Stomach (tissue), 9 donors: ENCODE data around the gene CD300A. TPM values are rescaled to one million over a fixed set of nuclear protein-coding genes. Genes with fewer than 3 reads are reported as not detected.
A peak's percentile ranks its signal among the peaks of the same experiment; 100 is the strongest.

Experiments
- DNase-seq, 2 donors: peaks; one replicate each; pipeline versions ENCODE4 v3.0.0 to v3.0.0-alpha.2; 2013 to 2019
- H3K27ac ChIP-seq, 5 donors: fragments of 200-600 bp in 4 of 5; sonication (generic) in 4 of 5; one replicate each; pipeline ENCODE4 v1.5.1; 2013 to 2019; ENCODE audit warnings: mild to moderate bottlenecking in 1 of 5, moderate library complexity in 1 of 5
- H3K27me3 ChIP-seq, 3 donors: fragments of 200-600 bp; sonication (generic); one replicate each; pipeline ENCODE4 v1.5.1; 2017 to 2019; ENCODE audit warnings: mixed run types in 1 of 3
- H3K36me3 ChIP-seq, 4 donors: fragments of 200-600 bp; sonication (generic); 1 replicate in 3 of 4; 2 replicates in 1 of 4; pipeline ENCODE4 v1.5.1; 2016 to 2019
- H3K4me1 ChIP-seq, 4 donors: fragments of 200-600 bp; sonication (generic); one replicate each; pipeline ENCODE4 v1.5.1; 2016 to 2019
- H3K4me3 ChIP-seq, 4 donors: fragments of 200-600 bp; sonication (generic) in 3 of 4; one replicate each; pipeline ENCODE4 v1.5.1; 2016 to 2019; ENCODE audit warnings: mild to moderate bottlenecking in 1 of 4
- H3K9me3 ChIP-seq, 4 donors: fragments of 200-600 bp; sonication (generic); one replicate each; pipeline ENCODE4 v1.5.1; 2016 to 2019
- CTCF ChIP-seq, 7 experiments: fragments of 450-650 bp in 4 of 7; fragments of 200-600 bp in 3 of 7; sonication (generic) in 3 of 7; IDR thresholded peaks; one replicate each; pipeline ENCODE4 v1.5.1; 2016 to 2019; ENCODE audit warnings: antibody characterized with exemption in 7 of 7, control low read depth in 2 of 7, mild to moderate bottlenecking in 1 of 7
- EP300 ChIP-seq: sonication (generic); formaldehyde crosslinking; IDR thresholded peaks from one replicate; pipeline ENCODE4 v1.6.1; 2017; ENCODE audit warnings: antibody characterized with exemption
- POLR2A ChIP-seq, 4 donors: fragments of 450-650 bp; IDR thresholded peaks; one replicate each; pipeline ENCODE4 v1.6.1; 2016; ENCODE audit warnings: antibody characterized with exemption in 4 of 4, control low read depth in 2 of 4, mild to moderate bottlenecking in 1 of 4, moderate library complexity in 1 of 4
- POLR2AphosphoS5 ChIP-seq, 3 donors: sonication (generic); formaldehyde crosslinking; IDR thresholded peaks; one replicate each; pipeline ENCODE4 v1.6.1; 2016; ENCODE audit warnings: antibody characterized with exemption in 3 of 3
- WGBS, 5 donors: extraction: QIAGEN DNeasy Blood & Tissue Kit in 3 of 5; methylation state at CpG; one replicate each; pipeline versions ENCODE4 v1.1.5 to v1.1.7; 2013 to 2018; 5-methylcytosine and 5-hydroxymethylcytosine counted together
- intact Hi-C: fragments of 100-400 bp; cut with DNase I; formaldehyde crosslinking; loops from one replicate; pipeline ENCODE4 v1.15.1; 2023; ENCODE audit warnings: low total_unique reads
- polyA plus RNA-seq, 3 donors: library from polyadenylated mRNA; stranded (reverse); fragments of 200-250 nt; gene quantifications; one replicate each; pipeline ENCODE4 v1.2.3, GENCODE V29; 2013
- total RNA-seq, 5 donors: library from RNA; depleted of rRNA; stranded (reverse); fragments of >200 nt; gene quantifications; one replicate each; pipeline versions ENCODE4 v1.1.0 to v1.2.3, GENCODE V29; 2014 to 2016
- donor health status: healthy with polysubstance abuse.
- donor health status: Bipolar disorder and iron deficiency.
- donor health status: healthy.

CD300A gene
- total and polyA plus RNA-seq, 8 donors, result 1.8 to 8.0 (median 3.9) TPM; not detected in 2

GRCh38 chr17:74512624-74513091 is 46.2 kb downstream of the CD300A start:
- TF ChIP-seq POLR2A (IDR thresholded peaks at IDR 0.05), result no peak
- TF ChIP-seq EP300, result no peak
- TF ChIP-seq POLR2AphosphoS5 (IDR thresholded peaks at IDR 0.05), result no peak
- no peak for TF ChIP-seq CTCF (IDR thresholded peaks at IDR 0.05)
- intact Hi-C loops, result no loop called here
- Histone ChIP-seq H3K4me3 (no peak overlapping the region), H3K4me1 (no peaks in the 10 kb centered on the region), H3K27ac (peak overlapping the region in 1 of 5 donors; percentile 19), H3K9me3 (no peaks in the 10 kb centered on the region), H3K36me3 (no peaks in the 10 kb centered on the region), H3K27me3 (peaks cover 0 to 15% (median 0%) of the 10 kb centered on the region in 3 donors)
- peak in 1 of 2 donors; percentile 25 for DNase-seq
- 66 to 80% (median 74%) methylated on average over 7 of the region's 7 CpGs for WGBS, 5 donors

- Histone ChIP-seq H3K36me3 (no peaks in the 10 kb centered on the region), H3K9me3 (no peaks in the 10 kb centered on the region), H3K27me3 (peaks cover 0 to 15% (median 0%) of the 10 kb centered on the region in 3 donors), H3K27ac (no peak overlapping the region), H3K4me1 (no peaks in the 10 kb centered on the region), H3K4me3 (no peak overlapping the region)
- TF ChIP-seq CTCF (IDR thresholded peaks at IDR 0.05) (no peak), POLR2A (IDR thresholded peaks at IDR 0.05) (no peak)
- 19 to 99% (median 65%) methylated on average over 3 of the region's 3 CpGs for WGBS, 5 donors
- intact Hi-C loops, result no loop called here
- DNase-seq, result peak; percentile 25 to 60
Observed at GRCh38 chr17:74513987-74514631, 47.7 kb downstream of the CD300A start.

GRCh38 chr17:74514632-74515334 is 48.3 kb downstream of the CD300A start:
- Histone ChIP-seq H3K36me3 (no peaks in the 10 kb centered on the region), H3K27ac (no peak overlapping the region), H3K4me1 (no peaks in the 10 kb centered on the region), H3K9me3 (no peaks in the 10 kb centered on the region), H3K4me3 (no peak overlapping the region), H3K27me3 (peaks cover 0 to 15% (median 0%) of the 10 kb centered on the region in 3 donors)
- 86 to 95% (median 93%) methylated on average over 10 of the region's 10 CpGs for WGBS, 5 donors
- DNase-seq, result peak in 1 of 2 donors; percentile 25
- no peak for TF ChIP-seq CTCF (IDR thresholded peaks at IDR 0.05)
- TF ChIP-seq POLR2A (IDR thresholded peaks at IDR 0.05), result no peak
- TF ChIP-seq POLR2AphosphoS5 (IDR thresholded peaks at IDR 0.05), result no peak
- no peak for TF ChIP-seq EP300
- intact Hi-C loops, result no loop called here

GRCh38 chr17:74515941-74516340 is 49.5 kb downstream of the CD300A start:
- no peak overlapping the region for H3K4me3 ChIP-seq
- no peaks in the 10 kb centered on the region for H3K36me3 ChIP-seq
- H3K27me3 ChIP-seq, result peaks cover 0 to 15% (median 0%) of the 10 kb centered on the region in 3 donors
- no peaks in the 10 kb centered on the region for H3K9me3 ChIP-seq
- TF ChIP-seq POLR2AphosphoS5 (IDR thresholded peaks at IDR 0.05), result no peak
- TF ChIP-seq POLR2A (IDR thresholded peaks at IDR 0.05), result no peak
- no peak for TF ChIP-seq EP300
- no peak for TF ChIP-seq CTCF (IDR thresholded peaks at IDR 0.05)
- WGBS, 5 donors, result 71 to 78% (median 74%) methylated on average over 4 of the region's 4 CpGs
- intact Hi-C loops, result no loop called here
- H3K4me1 ChIP-seq, result no peaks in the 10 kb centered on the region
- no peak overlapping the region for H3K27ac ChIP-seq
- DNase-seq, result no peak
